ENCODE results near the gene CXCL16. TPM values are rescaled to one million over a fixed set of nuclear protein-coding genes. Genes with fewer than 3 reads are reported as not detected.

The CXCL16 gene
- total RNA-seq, 2 donors from 2014 or later = 10.3 to 15.3 TPM

DNA sequence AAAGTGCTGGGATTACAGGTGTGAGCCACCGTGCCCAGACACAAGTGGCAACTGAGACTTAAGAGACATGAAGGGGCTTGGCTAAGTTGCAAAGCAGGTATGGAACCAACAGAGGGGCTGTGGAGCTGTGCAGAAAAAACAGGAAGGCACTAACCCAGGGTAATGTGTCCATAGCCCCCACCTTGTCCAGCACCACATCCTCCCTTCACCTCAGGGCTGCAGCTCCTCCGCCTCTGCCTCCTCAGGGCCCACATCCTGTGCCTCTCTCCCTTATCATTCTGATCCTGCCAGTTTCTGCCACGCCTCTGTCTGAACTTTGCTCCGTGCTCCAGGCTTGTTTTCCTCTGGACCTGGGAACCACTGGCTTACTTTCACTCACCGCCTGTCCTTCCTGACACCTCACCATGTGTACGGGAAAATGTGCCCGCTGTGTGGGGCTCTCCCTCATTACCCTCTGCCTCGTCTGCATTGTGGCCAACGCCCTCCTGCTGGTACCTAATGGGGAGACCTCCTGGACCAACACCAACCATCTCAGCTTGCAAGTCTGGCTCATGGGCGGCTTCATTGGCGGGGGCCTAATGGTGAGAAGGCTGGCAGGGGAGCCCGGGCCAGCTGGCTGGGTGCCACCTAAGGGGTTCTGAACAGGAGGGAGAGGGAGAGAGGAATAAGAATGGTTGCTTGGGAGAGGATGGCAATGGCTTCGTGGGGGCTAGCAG is 31.9 kb upstream of the CXCL16 start, which contains the start of gene TM4SF5:
Gene TM4SF5, plus strand, starts transcription at position 368 of the 716 bp plus-strand sequence. Its CDS starts 37 bp downstream, at position 405.
- ATAC-seq = no peak
- Mint-ChIP-seq H3K4me3 (peak within 1 kb of the TSS; percentile 45), H3K36me3 (ENCODE audit: low read depth) (no peaks in the 10 kb centered on the region), H3K4me1 (peaks cover 8% of the 10 kb centered on the region), H3K27me3 (peaks cover 19% of the 10 kb centered on the region), H3K27ac (no peak within 1 kb of the TSS)
- H3K9me3 ChIP-seq (ENCODE audit: control insufficient read depth, low read length, poor library complexity, severe bottlenecking) = no peaks in the 10 kb centered on the region
- DNase-seq = no peak

DNA sequence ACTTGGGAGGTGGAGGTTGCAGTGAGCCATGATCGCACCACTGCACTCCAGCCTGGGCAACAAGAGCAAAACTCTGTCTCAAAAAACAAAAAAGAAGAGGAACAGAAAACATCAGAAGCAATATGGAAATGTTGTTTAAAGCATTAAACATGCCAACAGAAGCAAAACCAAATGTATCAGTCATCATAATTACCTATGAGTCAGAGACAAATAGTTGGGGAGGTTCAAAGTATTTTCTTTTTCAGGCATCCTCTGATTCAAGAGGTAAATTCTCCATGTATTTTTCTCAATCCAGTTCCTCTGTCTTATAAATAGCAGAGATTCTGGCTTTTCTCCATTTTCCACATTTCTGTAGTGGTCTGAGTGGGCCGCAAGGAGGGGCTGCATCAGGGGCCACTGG is 29.9 kb upstream of the CXCL16 start:
- ATAC-seq (no peak), DNase-seq (no peak)
- Mint-ChIP-seq H3K27me3 (peaks cover 19% of the 10 kb centered on the region), H3K27ac (no peak overlapping the region), H3K4me1 (peaks cover 8% of the 10 kb centered on the region), H3K4me3 (no peak overlapping the region), H3K36me3 (ENCODE audit: low read depth) (no peaks in the 10 kb centered on the region)
- no peaks in the 10 kb centered on the region for H3K9me3 ChIP-seq (ENCODE audit: control insufficient read depth, low read length, poor library complexity, severe bottlenecking)

DNA sequence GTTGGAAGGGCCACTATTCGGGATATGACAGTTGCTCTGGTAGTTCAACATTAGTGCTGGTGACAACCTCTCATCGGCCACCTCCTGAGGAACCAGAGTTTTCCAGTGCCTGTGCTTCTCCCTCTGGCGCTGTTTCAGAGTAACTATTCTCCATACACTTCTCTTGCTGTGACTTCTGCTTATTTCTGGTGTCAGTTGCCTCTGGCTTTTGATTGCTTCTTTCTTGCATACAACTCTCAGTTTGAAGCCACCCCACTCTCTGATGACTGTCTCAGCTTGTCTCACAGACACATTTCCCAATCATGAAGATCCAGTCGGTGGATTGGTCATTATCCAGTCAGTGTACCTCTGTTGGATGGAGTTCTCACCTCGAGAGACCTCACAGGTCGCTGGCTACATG is 28.6 kb upstream of the CXCL16 start:
- ATAC-seq (no peak), DNase-seq (no peak)
- H3K9me3 ChIP-seq (ENCODE audit: control insufficient read depth, low read length, poor library complexity, severe bottlenecking) = no peaks in the 10 kb centered on the region
- no peaks in the 10 kb centered on the region for H3K36me3 Mint-ChIP-seq (ENCODE audit: low read depth)
- no peak overlapping the region for H3K27ac Mint-ChIP-seq
- peaks cover 8% of the 10 kb centered on the region for H3K4me1 Mint-ChIP-seq
- no peak overlapping the region for H3K4me3 Mint-ChIP-seq
- H3K27me3 Mint-ChIP-seq = peaks cover 12% of the 10 kb centered on the region

DNA sequence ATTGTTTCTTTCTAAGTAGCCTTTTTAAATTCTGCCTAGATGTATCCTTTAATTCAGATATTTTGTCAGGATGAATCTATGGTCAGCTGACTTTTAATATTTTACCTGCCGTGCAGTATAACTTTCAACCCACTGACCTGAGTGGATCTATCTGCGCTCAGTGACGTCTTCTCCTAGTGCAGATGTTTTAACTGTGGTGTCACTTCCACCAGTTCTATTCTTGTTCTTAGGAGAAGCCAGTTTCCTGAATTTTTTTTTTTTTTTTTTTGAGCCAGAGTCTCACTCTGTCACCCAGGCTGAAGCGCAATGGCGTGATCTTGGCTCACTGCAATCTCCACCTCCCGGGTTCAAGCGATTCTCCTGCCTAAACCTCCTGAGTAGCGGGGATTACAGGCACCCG is 27.0 kb upstream of the CXCL16 start:
- Mint-ChIP-seq H3K27ac (no peak overlapping the region), H3K36me3 (ENCODE audit: low read depth) (no peaks in the 10 kb centered on the region)

GRCh38 chr17:4766201-4766600 is 26.5 kb upstream of the CXCL16 start:
- H3K27ac Mint-ChIP-seq = no peak overlapping the region
- H3K4me1 Mint-ChIP-seq = no peaks in the 10 kb centered on the region
- no peak overlapping the region for H3K4me3 Mint-ChIP-seq
- H3K9me3 ChIP-seq (ENCODE audit: control insufficient read depth, low read length, poor library complexity, severe bottlenecking) = no peaks in the 10 kb centered on the region
- ATAC-seq = no peak
- no peak for DNase-seq
- peaks cover 8% of the 10 kb centered on the region for H3K27me3 Mint-ChIP-seq
- H3K36me3 Mint-ChIP-seq (ENCODE audit: low read depth) = no peaks in the 10 kb centered on the region

More for the DNA sequence above, 27.0 kb upstream of the CXCL16 start:
- peaks cover 4% of the 10 kb centered on the region for H3K4me1 Mint-ChIP-seq
- DNase-seq (no peak), ATAC-seq (no peak)
- no peaks in the 10 kb centered on the region for H3K9me3 ChIP-seq (ENCODE audit: control insufficient read depth, low read length, poor library complexity, severe bottlenecking)
- H3K27me3 Mint-ChIP-seq = peaks cover 9% of the 10 kb centered on the region
- H3K4me3 Mint-ChIP-seq = no peak overlapping the region

- Mint-ChIP-seq H3K4me1 (no peaks in the 10 kb centered on the region), H3K27ac (no peak overlapping the region), H3K36me3 (ENCODE audit: low read depth) (no peaks in the 10 kb centered on the region), H3K4me3 (no peak overlapping the region), H3K27me3 (peaks cover 14% of the 10 kb centered on the region)
- H3K9me3 ChIP-seq (ENCODE audit: control insufficient read depth, low read length, poor library complexity, severe bottlenecking) = no peaks in the 10 kb centered on the region
- DNase-seq (no peak), ATAC-seq (no peak)
These were observed 24.9 kb upstream of the CXCL16 start for GRCh38 chr17:4764595-4764994.

DNA sequence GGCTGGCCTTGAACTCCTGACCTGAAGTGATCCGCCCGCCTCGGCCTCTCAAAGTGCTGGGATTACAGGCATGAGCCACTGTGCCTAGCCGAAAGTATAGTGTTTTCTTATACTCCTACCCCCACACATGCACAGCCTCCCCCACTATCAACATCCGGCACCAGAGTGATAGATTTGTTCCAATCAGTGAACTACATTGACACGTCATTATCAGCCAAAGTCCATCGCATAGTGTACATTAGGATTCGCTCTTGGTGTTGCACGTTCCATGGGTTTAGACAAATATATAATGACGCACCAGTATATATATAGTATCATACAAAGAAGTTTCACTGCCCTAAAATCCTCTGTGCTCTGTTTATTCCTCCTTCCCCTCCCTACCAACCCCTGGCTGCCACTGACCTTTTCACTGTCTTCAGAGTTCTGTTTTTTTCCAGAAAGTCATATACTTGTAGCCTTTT is 20.1 kb upstream of the CXCL16 start:
- H3K9me3 ChIP-seq (ENCODE audit: control insufficient read depth, low read length, poor library complexity, severe bottlenecking) = no peaks in the 10 kb centered on the region
- no peak overlapping the region for H3K27ac Mint-ChIP-seq
- no peak for DNase-seq
- H3K27me3 Mint-ChIP-seq = peaks cover 21% of the 10 kb centered on the region
- ATAC-seq = no peak
- H3K4me1 Mint-ChIP-seq = no peaks in the 10 kb centered on the region
- H3K36me3 Mint-ChIP-seq (ENCODE audit: low read depth) = peaks cover 2% of the 10 kb centered on the region
- no peak overlapping the region for H3K4me3 Mint-ChIP-seq

GRCh38 chr17:4753392-4753791 is 13.7 kb upstream of the CXCL16 start:
- Mint-ChIP-seq H3K27ac (no peak overlapping the region), H3K27me3 (peaks cover 32% of the 10 kb centered on the region)

GRCh38 chr17:4751932-4752331 is 12.2 kb upstream of the CXCL16 start:
- H3K27ac Mint-ChIP-seq = peak overlapping the region; percentile 60
- no peaks in the 10 kb centered on the region for H3K9me3 ChIP-seq (ENCODE audit: control insufficient read depth, low read length, poor library complexity, severe bottlenecking)
- H3K27me3 Mint-ChIP-seq = peaks cover 26% of the 10 kb centered on the region
- DNase-seq (no peak), ATAC-seq (no peak)
- H3K4me3 Mint-ChIP-seq = no peak overlapping the region
- H3K36me3 Mint-ChIP-seq (ENCODE audit: low read depth) = peaks cover 2% of the 10 kb centered on the region
- H3K4me1 Mint-ChIP-seq = peaks cover 12% of the 10 kb centered on the region

More at GRCh38 chr17:4753392-4753791, 13.7 kb upstream of the CXCL16 start:
- no peak overlapping the region for H3K4me3 Mint-ChIP-seq
- peaks cover 3% of the 10 kb centered on the region for H3K4me1 Mint-ChIP-seq
- ATAC-seq (no peak), DNase-seq (no peak)
- no peaks in the 10 kb centered on the region for H3K9me3 ChIP-seq (ENCODE audit: control insufficient read depth, low read length, poor library complexity, severe bottlenecking)
- H3K36me3 Mint-ChIP-seq (ENCODE audit: low read depth) = peaks cover 2% of the 10 kb centered on the region

DNA sequence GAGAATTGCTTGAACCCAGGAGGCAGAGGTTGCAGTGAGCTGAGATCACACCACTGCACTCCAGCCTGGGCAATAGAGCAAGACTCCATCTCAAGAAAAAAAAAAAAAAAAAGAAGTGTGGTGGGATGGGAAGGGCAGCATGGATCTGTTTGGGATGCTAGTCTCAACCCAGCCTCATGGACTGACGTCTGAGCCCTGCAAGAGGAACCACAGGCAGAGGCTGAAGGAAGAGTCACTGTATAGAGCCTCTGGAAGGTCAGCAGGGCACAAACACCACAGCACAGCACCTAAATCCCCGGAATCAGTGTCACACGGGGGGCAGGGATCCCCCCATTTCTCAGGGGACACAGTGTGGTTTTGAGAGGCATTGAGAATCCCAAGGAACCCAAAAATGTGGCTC is 10.9 kb upstream of the CXCL16 start:
- no peaks in the 10 kb centered on the region for H3K9me3 ChIP-seq (ENCODE audit: control insufficient read depth, low read length, poor library complexity, severe bottlenecking)
- DNase-seq (no peak), ATAC-seq (no peak)
- Mint-ChIP-seq H3K36me3 (ENCODE audit: low read depth) (peaks cover 2% of the 10 kb centered on the region), H3K27me3 (peaks cover 26% of the 10 kb centered on the region), H3K4me1 (peaks cover 14% of the 10 kb centered on the region), H3K27ac (no peak overlapping the region), H3K4me3 (no peak overlapping the region)

DNA sequence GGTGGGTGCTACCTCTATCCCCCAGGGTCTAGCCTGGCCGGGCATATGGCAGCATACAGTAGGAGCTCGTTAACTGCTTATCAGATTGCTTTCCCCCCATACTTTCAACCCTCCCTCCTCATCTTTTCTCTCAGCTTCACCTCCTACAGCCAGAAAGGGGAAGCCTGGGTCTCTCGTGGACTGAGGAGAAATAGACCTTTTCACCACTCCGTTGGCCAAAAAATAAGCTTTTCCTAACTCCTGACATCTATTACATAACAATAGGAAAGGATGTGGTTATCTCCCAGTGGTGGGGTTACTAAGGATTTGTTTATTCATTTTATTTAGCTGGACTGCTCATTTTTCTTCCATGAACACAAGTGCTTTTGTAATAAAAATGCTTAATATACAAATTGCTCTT is 9.0 kb upstream of the CXCL16 start:
- peak overlapping the region; percentile 43 for H3K4me3 Mint-ChIP-seq
- ATAC-seq (no peak), DNase-seq (no peak)
- peaks cover 20% of the 10 kb centered on the region for H3K4me1 Mint-ChIP-seq
- H3K27ac Mint-ChIP-seq = no peak overlapping the region
- peaks cover 13% of the 10 kb centered on the region for H3K27me3 Mint-ChIP-seq
- H3K36me3 Mint-ChIP-seq (ENCODE audit: low read depth) = peaks cover 2% of the 10 kb centered on the region
- H3K9me3 ChIP-seq (ENCODE audit: control insufficient read depth, low read length, poor library complexity, severe bottlenecking) = no peaks in the 10 kb centered on the region

DNA sequence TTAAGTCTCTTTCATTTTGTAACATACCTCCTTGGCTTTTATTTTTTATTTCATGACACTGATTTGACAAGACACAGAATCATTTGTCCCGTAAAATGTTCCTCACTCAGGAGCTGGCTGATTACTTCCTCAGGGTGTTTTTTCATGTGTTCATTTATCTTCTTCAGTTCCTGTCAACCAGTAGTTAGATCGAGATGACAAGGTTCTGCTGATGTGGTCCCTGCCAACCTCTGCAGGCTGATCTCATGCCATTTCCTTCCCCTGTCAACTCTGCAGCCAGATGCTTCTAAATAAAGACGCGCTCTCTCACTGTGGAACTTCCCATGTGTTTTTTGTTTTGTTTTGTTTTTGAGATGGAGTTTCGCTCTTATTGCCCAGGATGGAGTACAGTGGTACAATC is 8.1 kb upstream of the CXCL16 start:
- no peaks in the 10 kb centered on the region for H3K9me3 ChIP-seq (ENCODE audit: control insufficient read depth, low read length, poor library complexity, severe bottlenecking)
- ATAC-seq (peak; percentile 92), DNase-seq (no peak)
- peaks cover 2% of the 10 kb centered on the region for H3K36me3 Mint-ChIP-seq (ENCODE audit: low read depth)
- peaks cover 11% of the 10 kb centered on the region for H3K27me3 Mint-ChIP-seq
- peak overlapping the region; percentile 72 for H3K27ac Mint-ChIP-seq
- H3K4me1 Mint-ChIP-seq = peaks cover 20% of the 10 kb centered on the region
- H3K4me3 Mint-ChIP-seq = peak overlapping the region; percentile 82

DNA sequence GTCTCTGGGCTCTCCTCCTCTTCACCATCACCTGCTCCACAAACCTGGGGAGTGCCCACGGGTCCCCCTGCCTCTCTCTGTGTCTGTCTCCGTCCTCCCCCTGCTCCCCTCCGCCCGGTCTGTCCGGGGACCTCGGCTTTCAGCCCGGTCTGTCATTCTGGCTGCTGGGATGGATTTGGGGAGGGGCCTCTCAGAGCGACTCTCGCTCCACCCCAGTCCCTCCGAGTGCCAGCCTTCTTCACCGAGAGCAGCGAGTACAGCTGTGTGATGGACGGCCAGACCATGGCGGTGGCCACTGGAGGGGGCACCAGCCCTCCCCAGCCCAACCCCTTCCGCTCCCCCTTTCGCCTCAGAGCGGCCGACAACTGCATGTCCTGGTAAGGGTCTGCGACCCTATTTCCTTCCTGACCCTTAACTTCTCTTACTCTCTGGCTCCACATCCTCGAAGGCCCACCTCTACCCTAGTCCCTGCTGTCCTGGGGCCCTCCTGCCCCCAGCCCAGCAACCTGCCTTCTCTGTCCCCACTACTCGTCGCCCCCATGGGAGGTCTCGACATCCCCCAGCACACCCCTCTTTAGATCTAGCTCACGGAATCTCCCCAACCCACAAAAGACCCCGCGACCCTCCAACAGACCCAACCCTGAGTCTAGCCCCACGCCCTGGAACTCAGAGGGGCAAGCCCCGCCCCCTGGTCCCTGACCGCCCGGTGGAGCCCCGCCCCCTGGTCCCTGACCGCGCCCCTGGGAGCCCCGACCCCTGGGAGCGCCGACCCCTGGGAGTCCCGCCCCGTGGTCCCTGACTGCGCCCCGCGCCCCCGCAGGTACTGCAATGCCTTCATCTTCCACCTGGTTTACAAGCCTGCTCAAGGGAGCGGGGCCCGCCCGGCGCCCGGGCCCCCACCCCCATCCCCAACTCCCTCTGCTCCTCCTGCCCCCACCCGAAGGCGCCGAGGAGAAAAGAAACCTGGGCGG is 5.6 kb upstream of the CXCL16 start:
- DNase-seq = no peak
- H3K36me3 Mint-ChIP-seq (ENCODE audit: low read depth) = peaks cover 3% of the 10 kb centered on the region
- no peaks in the 10 kb centered on the region for H3K9me3 ChIP-seq (ENCODE audit: control insufficient read depth, low read length, poor library complexity, severe bottlenecking)
- H3K27ac Mint-ChIP-seq = no peak overlapping the region
- no peak overlapping the region for H3K4me3 Mint-ChIP-seq
- ATAC-seq = no peak
- peaks cover 13% of the 10 kb centered on the region for H3K27me3 Mint-ChIP-seq
- peaks cover 21% of the 10 kb centered on the region for H3K4me1 Mint-ChIP-seq
